GM19438 (cell line): ENCODE data around the gene MICAL2.

Experiments used
- ATAC-seq: cut with Tn5 transposase; IDR thresholded peaks from one replicate; pipeline ENCODE4 v1.9.1; 2021; ENCODE audit warnings: low read depth; ENCODE audit not compliant: unreplicated experiment

Gene MICAL2

DNA sequence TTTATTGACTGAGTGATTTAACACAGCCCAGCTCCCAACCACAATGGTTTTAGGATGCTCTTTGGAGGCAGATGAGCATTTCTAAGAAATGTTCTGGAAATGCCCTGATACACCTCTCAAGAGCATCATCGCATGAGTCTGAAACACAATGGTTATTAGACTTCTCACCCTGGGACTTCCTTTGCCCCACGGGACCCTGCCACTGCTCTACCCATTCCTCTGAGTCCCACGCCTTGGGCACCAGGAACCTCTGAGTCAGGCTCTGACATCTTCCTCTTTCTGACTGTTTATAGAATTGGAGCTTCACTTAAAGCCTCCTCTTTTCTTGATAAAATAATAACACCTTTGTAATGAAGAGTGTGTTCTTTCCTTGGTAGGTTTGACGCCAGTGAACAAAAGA, 181.4 kb downstream of the MICAL2 start:
- no peak for ATAC-seq

DNA sequence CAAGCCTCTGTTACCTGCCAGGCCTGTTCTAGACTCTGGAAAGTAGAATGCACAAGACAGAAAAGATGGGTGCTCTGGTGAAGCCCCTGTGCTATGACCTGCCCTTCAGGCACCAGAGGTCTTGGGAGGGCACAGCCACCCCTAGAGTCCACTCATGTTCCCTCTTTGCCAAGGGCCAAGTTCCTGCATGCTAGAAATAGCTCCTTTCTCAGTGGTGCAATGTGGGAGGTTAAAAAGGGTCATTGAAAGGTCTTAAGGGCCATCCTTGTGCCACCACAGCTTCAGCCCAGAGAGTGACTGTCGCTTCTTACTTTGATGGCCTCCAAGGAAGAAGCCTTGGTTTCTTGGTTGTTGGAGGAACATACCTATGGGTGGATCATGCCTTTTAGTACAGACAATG, 182.4 kb downstream of the MICAL2 start:
- ATAC-seq, result no peak

DNA sequence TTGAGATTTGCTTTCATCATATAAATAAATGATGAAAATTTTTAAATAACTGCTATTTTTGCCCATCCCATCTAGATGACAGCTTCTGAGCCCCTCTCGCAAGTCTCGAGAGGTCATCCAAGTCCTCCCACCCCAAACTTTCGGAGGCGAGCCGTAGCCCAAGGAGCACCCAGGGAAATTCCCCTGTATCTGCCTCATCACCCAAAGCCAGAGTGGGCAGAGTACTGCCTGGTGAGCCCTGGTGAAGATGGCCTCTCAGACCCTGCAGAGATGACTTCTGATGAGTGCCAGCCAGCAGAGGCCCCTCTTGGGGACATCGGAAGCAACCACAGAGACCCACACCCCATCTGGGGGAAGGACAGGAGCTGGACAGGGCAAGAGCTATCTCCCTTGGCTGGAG, 183.1 kb downstream of the MICAL2 start:
- ATAC-seq, result no peak

DNA sequence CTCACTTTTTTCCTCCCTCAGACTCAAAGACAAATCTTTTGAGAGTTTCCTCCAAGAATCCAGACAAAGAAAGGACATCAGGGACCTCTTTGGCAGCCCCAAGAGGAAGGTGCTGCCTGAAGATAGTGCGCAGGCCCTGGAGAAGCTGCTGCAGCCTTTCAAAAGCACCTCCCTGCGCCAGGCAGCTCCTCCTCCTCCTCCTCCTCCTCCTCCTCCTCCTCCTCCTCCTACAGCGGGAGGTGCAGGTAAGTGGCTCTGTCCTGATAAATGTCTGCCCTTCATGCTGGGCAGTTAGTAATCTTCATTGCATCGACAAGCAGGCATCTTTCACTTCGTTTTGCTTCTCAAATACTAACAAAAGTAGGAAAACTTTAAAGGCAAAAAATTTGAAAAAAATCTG, 184.2 kb downstream of the MICAL2 start:
- no peak for ATAC-seq

DNA sequence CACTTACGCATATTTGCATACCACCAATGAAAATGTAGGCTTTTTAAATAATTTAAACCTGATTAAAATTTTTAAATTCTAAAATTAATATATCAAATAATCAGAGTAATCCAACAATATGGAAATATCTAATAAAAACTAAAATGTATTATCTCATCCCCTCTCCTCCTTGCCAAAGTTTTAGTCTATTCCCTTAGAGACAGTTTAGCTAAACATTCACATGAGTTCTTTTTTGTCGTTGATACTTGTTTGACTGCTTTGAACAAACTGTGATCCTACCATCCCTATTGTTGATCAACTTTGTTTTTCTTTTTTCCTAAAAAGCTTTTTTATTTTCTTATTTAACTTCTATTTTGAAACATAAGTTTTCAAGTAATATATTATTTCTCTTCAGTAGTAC, 185.6 kb downstream of the MICAL2 start:
- no peak for ATAC-seq

DNA sequence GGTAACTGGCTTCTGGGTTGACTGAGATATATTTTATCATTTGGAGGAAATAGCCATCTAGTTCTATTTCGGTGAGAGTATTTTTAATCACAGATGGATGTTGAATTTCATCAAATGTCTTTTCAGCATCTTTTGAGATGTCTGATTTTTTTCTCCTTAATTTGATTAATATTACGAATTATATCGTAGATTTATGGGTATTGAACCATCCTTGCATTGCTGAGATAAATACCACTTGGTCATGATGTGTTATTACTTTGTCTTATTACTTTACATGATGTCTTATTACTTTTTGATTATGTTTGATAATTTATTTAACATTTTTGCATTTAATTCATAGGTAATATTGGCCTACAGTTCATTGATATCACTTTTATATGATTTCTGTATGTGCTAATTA, 188.2 kb downstream of the MICAL2 start:
- ATAC-seq, result no peak

DNA sequence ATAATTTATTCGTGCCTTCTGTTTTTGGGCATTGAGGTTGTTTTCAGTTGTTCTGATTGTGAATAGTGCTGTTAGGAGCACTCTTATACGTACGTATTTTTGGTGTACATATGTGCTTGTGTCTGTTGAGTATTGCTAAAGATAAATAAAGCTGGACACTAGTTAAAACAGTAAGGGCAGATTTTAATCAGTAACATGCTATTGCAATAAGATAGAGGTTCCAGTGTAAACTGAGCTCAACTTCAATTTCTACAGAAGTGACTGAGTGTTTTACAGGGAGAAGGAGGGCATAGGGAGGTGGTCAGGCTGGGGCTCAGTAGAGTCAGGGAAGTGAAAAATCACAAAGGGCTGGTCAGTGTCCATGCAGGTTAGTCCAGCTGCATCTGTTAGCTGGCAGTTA, 191.0 kb downstream of the MICAL2 start:
- no peak for ATAC-seq

DNA sequence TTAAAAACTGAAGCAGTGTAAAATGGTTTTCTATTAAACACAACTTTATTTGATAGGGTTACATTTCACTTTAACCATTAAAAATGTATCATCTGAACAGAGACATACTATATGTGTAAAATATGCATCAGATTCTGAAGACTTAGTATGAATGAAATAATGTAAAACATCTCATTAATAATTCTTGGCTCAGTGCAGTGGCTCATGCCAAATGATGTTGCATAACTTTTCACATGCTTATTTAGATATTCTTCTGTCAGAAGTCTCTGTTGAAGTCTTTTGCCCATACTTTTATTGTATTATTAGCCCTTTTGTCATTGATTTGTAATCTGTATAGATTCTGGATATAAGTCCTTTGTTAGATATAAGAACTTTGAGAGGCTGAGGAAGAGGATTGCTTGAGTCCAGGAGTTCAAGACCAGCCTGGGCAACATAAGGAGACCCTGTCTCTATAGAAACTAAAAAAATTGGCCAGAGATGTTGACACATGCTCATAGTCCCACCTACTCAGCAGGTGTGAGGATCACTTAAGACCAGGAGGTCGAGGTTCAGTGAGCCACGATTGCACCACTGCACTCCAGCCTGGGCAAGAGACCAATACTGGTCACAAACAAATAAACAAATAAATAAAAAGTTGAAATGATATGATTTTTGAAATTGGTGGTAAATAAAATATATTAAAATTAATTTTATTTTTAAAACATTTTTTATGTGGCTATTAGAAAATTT, 193.2 kb downstream of the MICAL2 start:
- no peak for ATAC-seq

DNA sequence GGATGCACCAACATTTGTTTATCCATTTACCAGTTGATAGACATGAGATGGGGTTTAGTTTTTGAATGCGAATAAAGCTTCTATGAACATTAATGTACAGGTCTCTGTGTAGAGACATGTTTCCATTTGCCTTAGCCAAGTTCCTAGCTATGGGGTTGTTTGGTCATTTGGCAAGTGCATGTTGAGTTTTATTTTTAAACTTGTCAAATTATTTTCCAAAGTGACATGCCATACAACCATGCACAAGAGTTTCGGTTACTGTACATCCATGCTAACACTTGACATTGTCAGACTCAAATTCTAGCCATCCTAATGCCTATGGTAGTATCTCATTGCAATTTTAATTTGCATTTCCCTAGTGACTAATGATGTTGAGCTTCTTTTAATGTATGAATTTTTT, 196.4 kb downstream of the MICAL2 start:
- ATAC-seq, result no peak

DNA sequence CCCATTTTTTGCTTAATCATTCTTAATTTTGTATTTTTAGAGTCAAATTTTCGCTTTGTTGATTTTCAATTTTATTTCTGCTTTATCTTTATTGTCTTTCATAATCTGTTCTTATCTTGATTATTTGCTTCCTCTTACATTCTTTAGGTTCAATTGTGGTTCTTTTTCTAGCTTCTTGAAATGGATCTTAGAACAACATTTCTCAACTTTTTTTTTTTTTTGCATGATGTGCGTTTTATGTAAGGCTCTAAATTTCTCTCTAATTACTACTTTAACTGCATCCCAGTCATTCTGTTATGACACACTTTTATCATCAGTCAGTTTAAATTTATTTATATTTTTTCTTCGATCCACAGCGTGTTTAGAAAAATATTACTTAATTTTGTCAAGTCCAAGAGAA, 201.7 kb downstream of the MICAL2 start:
- no peak for ATAC-seq
